SK-N-SH (cell line): ENCODE measurements around the gene EBF3.

Experiments used
- FOSL2 ChIP-seq: IDR thresholded peaks from 2 replicates; pipeline ENCODE4 v1.4.0; 2012; ENCODE audit warnings: low read depth, mild to moderate bottlenecking, moderate library complexity, borderline replicate concordance
- GABPA ChIP-seq: IDR thresholded peaks from 2 replicates; pipeline ENCODE4 v1.4.0; 2012; ENCODE audit warnings: low read depth, mild to moderate bottlenecking
- JUND ChIP-seq: IDR thresholded peaks from 2 replicates; pipeline ENCODE4 v1.4.0; 2012
- MAX ChIP-seq: IDR thresholded peaks from 2 replicates; pipeline ENCODE4 v1.4.0; 2012; ENCODE audit warnings: low read depth
- NFIC ChIP-seq: IDR thresholded peaks from 2 replicates; pipeline ENCODE4 v1.4.0; 2012; ENCODE audit warnings: borderline replicate concordance
- NRF1 ChIP-seq: IDR thresholded peaks from 2 replicates; pipeline ENCODE4 v1.6.1; 2012; ENCODE audit warnings: low read depth, mild to moderate bottlenecking, low read length
- POLR2AphosphoS5 ChIP-seq: IDR thresholded peaks from 2 replicates; pipeline ENCODE4 v1.6.1; 2012; ENCODE audit warnings: low read depth, low read length
- RAD21 ChIP-seq: IDR thresholded peaks from 2 replicates; pipeline ENCODE4 v1.6.1; 2012; ENCODE audit warnings: mild to moderate bottlenecking, low read length
- TF ChIP-seq, protein P1 (sequence below): fragments of 200-600 bp; sonication (generic); IDR thresholded peaks from 2 replicates; pipeline ENCODE4 v1.6.1; 2017; ENCODE audit warnings: antibody characterized with exemption, mild to moderate bottlenecking, moderate library complexity

- TF ChIP-seq RAD21 (no peak), MAX (no peak), FOSL2 (no peak), POLR2AphosphoS5 (no peak), NFIC (no peak), NRF1 (no peak), JUND (no peak), GABPA (no peak)
- TF ChIP-seq, protein P1, sequence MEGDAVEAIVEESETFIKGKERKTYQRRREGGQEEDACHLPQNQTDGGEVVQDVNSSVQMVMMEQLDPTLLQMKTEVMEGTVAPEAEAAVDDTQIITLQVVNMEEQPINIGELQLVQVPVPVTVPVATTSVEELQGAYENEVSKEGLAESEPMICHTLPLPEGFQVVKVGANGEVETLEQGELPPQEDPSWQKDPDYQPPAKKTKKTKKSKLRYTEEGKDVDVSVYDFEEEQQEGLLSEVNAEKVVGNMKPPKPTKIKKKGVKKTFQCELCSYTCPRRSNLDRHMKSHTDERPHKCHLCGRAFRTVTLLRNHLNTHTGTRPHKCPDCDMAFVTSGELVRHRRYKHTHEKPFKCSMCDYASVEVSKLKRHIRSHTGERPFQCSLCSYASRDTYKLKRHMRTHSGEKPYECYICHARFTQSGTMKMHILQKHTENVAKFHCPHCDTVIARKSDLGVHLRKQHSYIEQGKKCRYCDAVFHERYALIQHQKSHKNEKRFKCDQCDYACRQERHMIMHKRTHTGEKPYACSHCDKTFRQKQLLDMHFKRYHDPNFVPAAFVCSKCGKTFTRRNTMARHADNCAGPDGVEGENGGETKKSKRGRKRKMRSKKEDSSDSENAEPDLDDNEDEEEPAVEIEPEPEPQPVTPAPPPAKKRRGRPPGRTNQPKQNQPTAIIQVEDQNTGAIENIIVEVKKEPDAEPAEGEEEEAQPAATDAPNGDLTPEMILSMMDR: no peak
These were observed 7.0 kb downstream of the EBF3 start for GRCh38 chr10:129956876-129957673.
